SW 1271 (cell line): ENCODE measurements around the gene LYRM4.

Experiments
- DNase-seq, 2 experiments: peaks; one replicate each; lab custom pipeline; 2025; lab: John Stamatoyannopoulos, UW

Gene LYRM4

DNA sequence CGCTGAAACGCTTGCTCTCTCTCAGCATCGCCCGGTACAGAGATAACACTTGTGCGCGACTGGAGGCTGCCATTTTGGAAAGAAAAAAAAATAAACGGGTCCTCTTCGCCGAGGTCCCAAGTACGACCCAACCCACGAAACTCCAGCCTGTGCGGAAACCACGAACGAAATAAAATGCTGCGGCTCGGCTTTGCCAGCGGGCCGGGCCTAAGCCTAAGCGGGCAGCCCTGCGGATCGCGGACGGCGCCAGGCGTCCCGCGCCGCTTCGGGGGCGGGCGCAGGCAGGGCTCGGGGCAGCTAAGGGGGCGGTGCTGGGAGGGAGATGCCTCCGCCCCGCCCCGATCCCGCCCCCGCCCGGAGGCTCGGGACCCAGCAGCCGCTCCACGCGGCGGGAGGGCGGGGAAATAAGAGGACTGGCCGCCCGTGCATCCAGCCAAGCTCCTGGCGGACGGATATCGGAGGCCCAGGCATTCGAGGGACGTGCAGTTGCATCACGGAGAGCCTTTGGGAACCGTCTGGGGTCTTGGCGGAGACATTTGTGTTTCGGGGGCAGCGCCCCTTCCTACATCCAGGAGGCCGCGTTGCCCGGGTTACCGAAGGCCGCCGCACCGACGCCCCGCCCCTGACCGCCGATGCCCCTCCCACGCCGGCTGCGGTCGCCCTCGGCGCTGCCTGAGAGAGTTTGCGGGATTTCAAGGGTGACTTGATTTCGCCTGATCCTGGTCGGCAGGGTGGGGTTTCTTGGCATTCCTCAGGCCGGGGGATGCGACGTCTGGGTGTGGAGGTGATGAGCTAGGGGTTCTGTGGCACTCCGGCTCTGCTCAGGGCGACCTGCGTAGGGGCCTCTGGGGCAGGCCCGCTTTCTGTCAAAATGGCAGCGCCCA, at the start of gene LYRM4, which contains the start of gene FARS2:
Gene LYRM4, minus strand, starts transcription at position 290 of the 884 bp plus-strand sequence. Its CDS starts 217 bp downstream, at position 73.
Gene FARS2, plus strand, starts transcription at position 853 of the 884 bp plus-strand sequence.
- peak; percentile 60 to 91 for DNase-seq

DNA sequence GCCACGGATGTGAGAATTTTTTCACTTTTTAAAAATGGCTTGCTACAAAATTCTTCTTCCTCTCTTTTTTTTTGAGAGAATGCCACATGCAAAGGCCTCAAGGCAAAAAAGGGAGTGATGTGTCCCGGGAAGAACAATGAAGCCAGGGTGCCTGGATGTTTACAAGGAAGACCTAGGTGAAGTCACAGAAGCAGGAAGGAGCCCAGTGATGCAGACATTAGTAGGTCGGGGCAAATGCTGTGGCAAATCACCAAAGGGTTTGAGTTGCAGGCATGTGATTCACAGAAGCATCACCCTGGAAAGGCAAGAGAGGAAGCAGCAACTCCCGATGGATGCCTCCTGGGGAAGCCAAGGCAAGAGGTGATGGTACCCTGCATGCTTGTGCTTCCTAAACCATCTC, 47.3 kb upstream of the LYRM4 start:
- no peak for DNase-seq

DNA sequence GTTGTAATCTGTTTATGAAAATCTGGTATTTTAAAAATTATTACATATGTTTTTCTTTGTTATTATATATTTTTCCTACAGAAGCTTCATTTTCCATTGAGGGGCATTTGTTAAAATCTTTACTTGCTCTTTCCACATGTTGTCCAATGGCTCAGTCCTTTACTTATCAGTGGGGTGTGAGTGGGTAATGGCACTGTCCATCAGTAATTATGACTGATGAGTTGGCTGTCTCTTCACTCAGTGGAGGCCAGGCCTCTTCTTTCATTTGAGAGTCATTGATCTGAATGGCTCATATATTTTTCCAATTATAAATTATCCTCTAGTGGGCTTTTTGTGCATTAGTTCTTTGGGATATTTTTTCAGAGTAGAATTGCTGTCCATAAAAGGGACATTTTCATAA, 46.3 kb upstream of the LYRM4 start:
- no peak for DNase-seq

GRCh38 chr6:5305968-5306626, 45.3 kb upstream of the LYRM4 start:
- no peak for DNase-seq

DNA sequence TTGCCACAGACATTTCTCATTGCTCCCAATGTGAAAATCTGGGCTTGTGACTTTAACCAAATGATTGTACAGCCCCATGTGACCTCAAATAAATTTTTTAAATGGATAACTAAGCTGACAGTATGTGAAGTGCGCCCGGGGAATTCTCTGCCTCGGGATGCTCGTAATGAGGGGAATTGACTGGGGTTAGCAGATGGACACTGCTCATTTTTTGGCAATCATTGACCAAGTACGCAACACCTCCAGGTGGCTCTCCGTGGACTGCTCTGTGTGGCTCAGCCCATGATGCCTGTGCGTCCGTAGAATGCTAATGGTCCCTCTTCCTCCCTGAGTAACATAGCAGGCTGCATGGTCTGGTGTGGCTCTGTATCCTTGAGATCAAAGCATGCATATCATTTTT, 42.9 kb upstream of the LYRM4 start:
- DNase-seq: no peak

DNA sequence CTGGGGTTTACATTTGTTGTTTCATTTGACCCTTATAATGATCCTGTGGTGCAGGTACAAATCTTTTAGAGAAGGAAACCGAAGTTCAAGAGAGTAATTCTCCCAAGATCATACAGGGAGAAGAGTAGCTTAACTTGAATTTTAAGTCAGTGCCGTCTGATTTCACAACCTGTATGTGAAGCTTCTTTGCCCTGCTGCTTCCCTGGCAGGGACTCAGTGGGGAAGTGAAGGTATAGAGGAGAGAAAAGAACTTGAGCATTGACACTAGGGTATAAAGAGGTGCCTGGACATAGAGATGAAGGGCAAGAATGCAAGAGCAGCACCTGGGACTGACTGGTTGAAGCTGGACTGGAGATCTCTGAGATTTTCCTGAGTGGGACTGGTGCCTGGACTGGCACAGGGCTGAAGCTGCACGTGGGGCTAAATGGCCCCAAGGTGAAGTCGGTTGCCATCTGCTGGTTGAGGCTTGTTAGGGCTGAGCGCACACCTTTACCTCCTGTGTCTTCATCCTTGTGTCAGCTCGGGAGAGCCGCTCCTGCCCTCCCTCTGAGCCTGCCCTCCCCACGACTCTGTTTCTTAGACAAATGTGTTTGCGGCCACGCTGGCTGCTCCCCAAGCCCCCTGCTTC, 42.4 kb upstream of the LYRM4 start:
- DNase-seq: peak in 1 of 2 experiments; percentile 23

DNA sequence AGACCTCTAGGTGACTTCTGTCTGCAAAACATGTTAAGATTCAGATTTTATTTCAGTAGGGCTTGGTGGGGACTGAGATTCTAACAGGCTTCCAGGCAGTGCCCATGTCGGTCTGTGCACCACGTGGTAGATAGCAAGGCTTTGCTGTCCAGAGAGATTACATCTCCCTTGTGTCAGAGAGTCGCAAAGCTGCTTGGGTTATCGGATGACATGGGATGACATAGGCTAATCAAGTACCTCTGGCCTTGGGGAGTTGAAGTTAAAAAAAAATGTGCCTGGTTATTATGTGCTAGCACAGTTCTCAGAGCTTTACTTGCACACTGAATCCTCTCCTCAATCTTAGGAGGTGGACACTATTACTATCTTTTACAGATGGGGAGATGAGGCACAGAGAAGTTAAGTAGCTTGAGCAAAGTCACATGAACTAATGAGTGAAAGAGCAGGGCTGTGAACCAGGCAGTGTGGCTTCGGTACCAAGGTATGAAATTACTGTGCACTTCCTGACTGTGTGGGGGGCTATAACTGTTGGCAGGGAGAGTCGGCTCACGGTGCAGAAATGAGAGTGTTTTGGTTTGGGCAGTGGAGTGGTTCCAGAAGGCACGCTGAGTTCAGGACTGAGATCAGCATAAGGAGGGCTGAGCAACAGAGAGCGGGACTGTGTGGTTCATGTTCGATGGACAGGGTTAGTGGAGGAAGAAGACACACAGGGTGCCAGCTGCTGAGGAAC, 41.6 kb upstream of the LYRM4 start:
- DNase-seq: no peak

DNA sequence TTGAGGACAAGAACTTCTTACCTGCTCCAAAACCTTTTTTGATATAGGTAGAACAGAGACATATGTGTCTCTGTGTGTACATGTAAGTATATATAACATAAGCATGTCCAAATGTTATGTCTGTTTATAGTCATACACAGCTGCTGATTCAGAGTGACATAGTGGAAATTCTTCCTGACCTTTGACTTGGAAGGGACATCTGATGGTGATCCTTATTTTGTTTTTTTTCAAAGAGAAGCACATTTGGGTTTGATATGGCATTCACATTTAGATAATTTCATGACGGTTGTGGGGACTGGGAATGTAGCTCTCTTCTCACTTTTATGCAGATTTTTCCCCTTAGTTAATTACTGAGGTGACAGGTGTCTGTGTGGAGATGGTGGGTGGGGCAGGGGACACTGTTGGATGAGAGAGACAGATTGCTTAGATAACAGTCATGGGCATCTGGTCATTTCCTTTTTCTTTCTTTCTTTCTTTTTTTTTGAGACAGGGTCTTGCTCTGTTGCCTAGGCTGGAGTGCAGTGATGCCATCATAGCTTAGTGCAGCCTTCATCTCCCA, 39.5 kb upstream of the LYRM4 start:
- DNase-seq: no peak

- no peak for DNase-seq
Observed at GRCh38 chr6:5295623-5296022, 34.9 kb upstream of the LYRM4 start.

DNA sequence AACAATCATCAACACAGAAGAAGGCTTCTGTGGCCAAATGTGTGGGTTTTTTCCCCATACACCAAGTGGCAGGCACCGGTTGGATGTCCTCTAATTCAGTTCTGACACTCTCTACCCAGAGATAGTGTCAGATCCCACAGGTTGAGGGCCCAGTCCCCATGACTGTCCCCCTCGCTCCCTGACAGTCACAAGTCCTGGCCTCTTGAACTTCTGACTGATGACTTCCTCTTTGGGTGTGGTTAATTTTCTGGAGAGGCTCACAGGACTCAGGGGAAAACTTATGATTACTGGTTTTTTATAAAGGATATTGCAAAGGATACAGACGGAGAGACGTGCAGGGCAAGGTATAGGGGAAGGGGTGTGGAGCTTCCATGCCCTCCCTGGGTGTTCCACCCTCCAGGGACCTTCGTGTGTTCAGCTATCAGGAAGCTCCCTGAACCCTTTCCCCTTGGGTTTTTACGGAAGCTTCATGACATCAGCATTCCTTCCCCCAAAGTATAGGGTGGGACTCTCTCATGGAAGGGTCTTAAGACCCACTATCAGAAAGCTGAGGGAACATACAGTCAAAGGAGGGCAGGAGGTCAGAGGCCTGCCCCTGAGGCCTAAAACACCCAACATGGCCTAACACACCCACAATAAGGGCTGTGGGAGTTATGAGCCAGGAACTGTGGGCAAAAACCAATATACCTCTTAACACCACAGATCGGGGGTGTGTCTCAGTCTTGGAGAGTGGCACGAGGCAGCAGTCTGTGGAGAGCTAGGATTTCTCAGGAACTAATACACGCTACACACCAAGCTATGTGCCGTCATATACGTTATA, 33.9 kb upstream of the LYRM4 start:
- no peak for DNase-seq

DNA sequence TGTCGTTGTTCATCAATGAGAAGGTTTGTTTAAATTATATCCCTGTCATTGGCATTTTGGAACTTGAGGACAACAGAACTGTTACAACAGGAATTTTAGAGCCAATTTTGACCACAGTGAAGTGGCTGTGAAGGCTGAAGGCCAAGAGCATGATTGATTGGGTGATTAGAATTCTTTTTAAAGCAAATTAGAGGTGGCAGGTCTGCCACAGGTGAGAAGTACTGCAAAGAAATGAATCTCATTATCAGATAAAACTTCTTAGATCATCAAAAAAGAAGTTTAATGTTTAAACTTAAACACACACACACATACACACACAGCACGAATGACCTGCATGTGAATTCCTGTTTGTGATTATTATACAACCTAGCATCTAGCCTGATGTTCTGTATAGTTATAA, 32.9 kb upstream of the LYRM4 start:
- no peak for DNase-seq

DNA sequence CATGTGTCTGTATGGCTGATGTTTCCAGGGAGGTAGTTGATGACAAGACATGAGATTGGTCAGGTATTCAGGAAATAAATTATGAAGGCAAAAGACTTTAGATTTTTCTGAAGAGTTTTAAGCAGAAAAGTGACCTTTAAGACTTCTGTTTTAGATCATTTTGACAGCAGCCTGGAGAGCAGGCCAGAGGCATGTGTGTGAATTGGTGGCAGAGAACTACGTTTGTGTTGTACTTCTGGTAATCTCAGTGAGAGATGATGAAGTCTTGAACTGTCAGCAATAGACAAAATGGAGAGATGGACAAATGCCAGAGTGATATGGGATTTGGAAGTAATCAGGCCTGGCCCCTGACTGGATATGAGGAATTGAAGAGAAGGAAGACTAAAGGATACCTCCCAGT, 31.4 kb upstream of the LYRM4 start:
- no peak for DNase-seq

GRCh38 chr6:5290500-5290899, 29.8 kb upstream of the LYRM4 start:
- no peak for DNase-seq

GRCh38 chr6:5290097-5290496, 29.3 kb upstream of the LYRM4 start:
- DNase-seq: no peak

DNA sequence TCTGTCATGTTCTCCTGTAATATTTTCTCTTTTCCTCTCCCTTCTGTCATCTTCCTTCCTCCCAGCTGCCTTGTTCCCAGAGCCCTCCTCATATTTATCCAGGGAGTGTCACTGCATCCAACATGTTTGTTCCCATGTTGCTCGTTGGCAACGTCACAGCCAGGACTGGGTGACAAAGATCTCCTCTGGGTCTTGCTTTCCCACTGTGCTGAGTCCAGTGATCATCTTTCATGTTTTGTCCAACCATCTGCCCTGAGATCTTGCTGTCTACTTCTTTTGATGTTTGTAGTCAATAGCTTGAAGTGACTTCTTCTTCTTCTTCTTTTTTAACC, 27.2 kb upstream of the LYRM4 start:
- DNase-seq: no peak

DNA sequence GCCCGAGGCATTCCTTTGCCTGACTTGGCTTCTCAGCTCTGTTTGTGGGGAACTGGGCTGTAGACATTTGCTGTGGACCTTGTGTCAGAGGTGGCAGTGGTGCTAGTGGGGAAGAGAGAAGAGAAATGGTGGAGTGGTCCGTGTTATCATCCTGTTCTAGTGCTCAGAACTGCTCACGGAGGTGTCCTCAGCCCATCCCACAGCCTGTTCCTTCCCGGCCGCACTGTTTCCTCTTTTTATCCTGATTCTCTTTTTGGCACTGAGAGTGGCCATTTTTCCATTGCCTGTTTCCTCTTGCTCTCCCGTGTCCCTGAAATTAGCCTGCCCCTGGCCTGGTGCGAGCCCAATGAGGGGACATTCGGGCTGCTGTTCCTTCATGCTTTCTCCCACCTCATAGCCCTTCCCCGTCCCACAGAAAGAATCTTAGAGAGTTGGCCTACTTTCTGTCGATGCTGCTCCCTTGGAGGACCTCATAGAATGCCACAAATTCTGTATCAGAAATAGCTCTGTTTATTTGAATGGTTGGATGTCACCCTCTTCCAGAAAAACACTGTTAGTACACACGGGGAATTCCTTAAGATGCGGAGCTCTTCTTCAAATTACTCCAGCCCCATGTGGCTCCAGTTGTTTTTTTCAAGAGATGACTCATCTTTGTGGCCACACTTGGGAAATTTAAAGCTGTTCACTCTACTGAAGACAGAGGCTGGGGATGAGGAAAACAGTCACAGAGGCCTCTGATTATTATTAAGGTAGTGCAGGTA, 26.6 kb upstream of the LYRM4 start:
- peak in 1 of 2 experiments; percentile 18 for DNase-seq

DNA sequence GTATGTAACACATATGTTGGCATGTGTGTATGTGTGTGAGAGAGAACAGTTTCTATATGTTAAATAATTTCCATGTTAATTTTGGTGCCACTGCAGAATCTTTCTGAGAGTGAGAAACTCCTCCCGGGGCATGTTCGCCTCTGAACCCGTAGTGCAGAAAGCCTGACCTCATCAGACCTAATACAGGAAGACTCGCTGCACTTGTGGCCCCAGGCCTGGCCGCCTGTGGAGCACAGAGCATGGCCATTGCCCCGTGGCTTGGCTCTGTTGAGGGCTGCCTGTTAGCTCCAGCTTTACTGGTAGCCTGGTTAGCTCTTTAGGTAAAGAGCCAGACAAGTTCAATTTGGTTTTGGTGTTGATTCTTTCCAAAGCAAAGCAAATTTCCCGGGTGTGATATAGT, 26.0 kb upstream of the LYRM4 start:
- no peak for DNase-seq

DNA sequence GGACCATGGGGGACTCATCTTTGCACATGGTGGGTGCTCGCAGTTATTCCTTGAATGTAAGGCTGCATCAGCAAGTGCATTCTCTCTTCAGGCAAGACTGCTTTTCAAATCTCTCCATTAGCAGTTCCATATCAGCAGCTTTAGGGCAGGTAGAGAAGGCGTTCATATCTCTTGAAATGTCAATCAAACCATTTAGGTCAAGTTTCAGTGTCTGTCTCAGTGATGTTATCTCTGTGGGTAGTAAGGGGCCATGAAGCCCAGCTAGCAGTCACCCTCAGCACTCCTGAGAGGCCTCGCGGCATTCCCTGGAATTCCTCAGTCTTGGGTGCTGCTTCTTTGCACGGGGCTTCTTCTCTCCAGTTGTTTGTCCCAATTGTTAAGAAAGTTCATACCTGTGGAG, 24.8 kb upstream of the LYRM4 start:
- DNase-seq: no peak

DNA sequence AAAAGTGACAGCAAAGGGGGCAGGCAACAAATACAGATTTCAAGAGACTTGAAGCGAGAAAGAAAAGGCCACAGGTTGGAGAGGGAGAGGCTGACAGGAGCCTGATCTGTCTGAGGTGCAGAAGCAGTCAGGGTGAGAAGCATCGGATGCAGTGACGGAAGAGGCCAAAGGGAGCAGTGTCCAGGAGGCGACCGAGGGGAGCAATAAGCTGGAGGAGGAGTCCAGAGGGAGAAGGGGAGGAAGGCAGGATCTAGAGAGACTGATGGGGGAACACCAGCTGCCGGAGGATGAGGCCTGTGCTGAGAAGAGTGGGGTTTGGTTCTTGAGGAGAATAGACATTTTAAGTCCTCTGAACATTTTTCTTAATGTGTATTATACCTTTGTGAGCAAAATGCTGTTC, 24.3 kb upstream of the LYRM4 start:
- DNase-seq: no peak

DNA sequence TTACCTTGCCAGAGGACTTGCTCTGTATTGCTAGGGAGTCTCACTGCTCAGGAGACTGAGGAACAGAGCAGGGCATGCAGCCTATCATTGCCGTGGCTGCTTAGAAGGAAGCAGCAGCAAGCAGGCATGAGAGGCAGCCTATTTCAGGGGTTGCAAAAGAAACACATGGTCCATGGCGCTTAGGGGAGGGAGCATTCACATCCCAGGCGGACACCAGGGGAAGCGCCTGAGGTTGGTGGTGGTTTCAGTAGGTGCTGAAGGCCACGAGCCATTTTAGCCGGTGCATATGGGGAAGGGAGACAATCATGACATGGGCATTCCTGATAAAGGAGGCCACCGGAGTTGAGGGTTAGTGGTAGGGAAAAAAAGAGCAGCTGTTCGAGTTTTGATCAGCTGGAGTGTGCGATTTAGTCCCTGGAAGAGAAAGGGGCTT, 21.5 kb upstream of the LYRM4 start:
- DNase-seq: no peak
